ENCODE results near the gene TTC34. TPM values are rescaled to one million over a fixed set of nuclear protein-coding genes. Genes with fewer than 3 reads are reported as not detected.

Gene TTC34
- total and polyA plus RNA-seq, 2 experiments from 2014 or later: 0.08 to 0.35 TPM

GRCh38 chr1:2594001-2594640, 207.4 kb downstream of the TTC34 start:
- no peak overlapping the region for H3K4me2 ChIP-seq
- H4K20me1 ChIP-seq (replicated peaks; ENCODE audit: insufficient read depth): no peaks in the 10 kb centered on the region
- TF ChIP-seq ZNF462 (CRISPR knock-in tag; IDR thresholded peaks at IDR 0.05) (no peak), NANOG (IDR thresholded peaks at IDR 0.05; ENCODE audit: borderline replicate concordance) (no peak), JUNB (IDR thresholded peaks at IDR 0.05; ENCODE audit: unreplicated experiment) (no peak), POLR2AphosphoS5 (IDR thresholded peaks at IDR 0.05; ENCODE audit: low read depth) (no peak), CREB1 (CRISPR knock-in tag; IDR thresholded peaks at IDR 0.05; ENCODE audit: low read depth) (no peak), EZH2phosphoT487 (IDR thresholded peaks at IDR 0.05; ENCODE audit: unreplicated experiment) (no peak), REST (IDR thresholded peaks at IDR 0.05; ENCODE audit: unreplicated experiment) (no peak), EZH2 (IDR thresholded peaks at IDR 0.05; ENCODE audit: low read depth, unreplicated experiment) (no peak), ZNF331 (CRISPR knock-in tag; IDR thresholded peaks at IDR 0.05; ENCODE audit: low read depth) (no peak), STAT1 (IDR thresholded peaks at IDR 0.05; ENCODE audit: unreplicated experiment) (no peak), CTCF (conservative IDR thresholded peaks at IDR 0.05; ENCODE audit: low read depth in 2 of 2) (no peak), ZNF114 (CRISPR knock-in tag; IDR thresholded peaks at IDR 0.05) (no peak), ETS1 (IDR thresholded peaks at IDR 0.05) (no peak)
- no peaks in the 10 kb centered on the region for H3K27me3 ChIP-seq (ENCODE audit: insufficient read depth)
- H3K27me3 Mint-ChIP-seq (ENCODE audit: insufficient read depth, low read depth, poor library complexity): peaks cover 6% of the 10 kb centered on the region
- H3K36me3 Mint-ChIP-seq (ENCODE audit: low read depth): peaks cover 15% of the 10 kb centered on the region; the same call in 2 of the 3 replicates
- no peak overlapping the region for H3K4me3 Mint-ChIP-seq
- no peak overlapping the region for H3K27ac Mint-ChIP-seq
- H3K79me2 ChIP-seq (replicated peaks; ENCODE audit: insufficient read depth): no peaks in the 10 kb centered on the region
- no peaks in the 10 kb centered on the region for H3K9me2 ChIP-seq (ENCODE audit: insufficient read depth)
- H3K4me1 Mint-ChIP-seq: no peaks in the 10 kb centered on the region
- peaks cover 18% of the 10 kb centered on the region for H3K9me3 Mint-ChIP-seq
- H3K36me3 ChIP-seq (ENCODE audit: insufficient read depth): no peaks in the 10 kb centered on the region
- no peaks in the 10 kb centered on the region for H3F3A ChIP-seq (replicated peaks; ENCODE audit: low read depth)
- no peak overlapping the region for H2AFZ ChIP-seq
- H3K27ac ChIP-seq (ENCODE audit: low read depth): no peak overlapping the region
- DNase-seq (ENCODE audit: low spot score): no peak
- no peaks in the 10 kb centered on the region for H3K4me1 ChIP-seq (ENCODE audit: insufficient read depth)
- ATAC-seq: no peak
- no peak overlapping the region for H3K4me3 ChIP-seq
